ENCODE data around the gene RXFP2. TPM values are rescaled to one million over a fixed set of nuclear protein-coding genes. Genes with fewer than 3 reads are reported as not detected.

The RXFP2 gene
- total and polyA plus RNA-seq, 2 experiments from 2014 or later = not detected

GRCh38 chr13:31775148-31775547 lies 35.8 kb downstream of the RXFP2 start:
- peak overlapping the region; percentile 90 for H3K27ac ChIP-seq
- no peaks in the 10 kb centered on the region for H3K27me3 ChIP-seq (replicated peaks; ENCODE audit: insufficient read depth)
- H3K4me2 ChIP-seq (ENCODE audit: unreplicated experiment) = no peak overlapping the region
- no peak for TF ChIP-seq EZH2phosphoT487 (IDR thresholded peaks at IDR 0.05; ENCODE audit: insufficient read depth, low read depth)
- TF ChIP-seq EZH2 (IDR thresholded peaks at IDR 0.05; ENCODE audit: insufficient read depth, poor library complexity, severe bottlenecking) = no peak
- H3K9me3 ChIP-seq (ENCODE audit: low read depth) = no peaks in the 10 kb centered on the region
- H3K4me1 ChIP-seq (ENCODE audit: insufficient read depth) = peaks cover 48% of the 10 kb centered on the region
- H3K36me3 ChIP-seq (ENCODE audit: low read depth) = no peaks in the 10 kb centered on the region
- in situ Hi-C loops (cut with MboI) = no loop called here
- DNase-seq = peak; percentile 39
- no peak overlapping the region for H3K4me3 ChIP-seq
- no peaks in the 10 kb centered on the region for H3K79me2 ChIP-seq (ENCODE audit: insufficient read depth)
- H3F3A ChIP-seq (ENCODE audit: insufficient read depth) = peaks cover 40% of the 10 kb centered on the region
- no peaks in the 10 kb centered on the region for H3K9me2 ChIP-seq (ENCODE audit: insufficient read depth)
- 45 to 58% methylated on average over 2 of the region's 2 CpGs for WGBS, 2 experiments (ENCODE audit: low coverage in 1 of 2, low lambda C conversion rate in 2 of 2, missing lambda C conversion rate in 2 of 2)
- H2AFZ ChIP-seq = no peak overlapping the region
- 0 out of 2 replicates have a peak overlapping the region, but pooled peaks have one; percentile 15 for H3K9ac ChIP-seq
- H4K20me1 ChIP-seq (ENCODE audit: insufficient read depth) = no peaks in the 10 kb centered on the region

- no peaks in the 10 kb centered on the region for H3K36me3 ChIP-seq (ENCODE audit: low read depth)
- H2AFZ ChIP-seq = peak overlapping the region; percentile 30; the same call in 1 of the 2 replicates
- no peaks in the 10 kb centered on the region for H4K20me1 ChIP-seq (ENCODE audit: insufficient read depth)
- H3K4me2 ChIP-seq (ENCODE audit: unreplicated experiment) = no peak overlapping the region
- H3K4me3 ChIP-seq = no peak overlapping the region
- peak overlapping the region; percentile 90 for H3K27ac ChIP-seq
- peaks cover 43% of the 10 kb centered on the region for H3K4me1 ChIP-seq (ENCODE audit: insufficient read depth)
- no peaks in the 10 kb centered on the region for H3K79me2 ChIP-seq (ENCODE audit: insufficient read depth)
- H3K9me2 ChIP-seq (ENCODE audit: insufficient read depth) = no peaks in the 10 kb centered on the region
- DNase-seq = peak; percentile 68
- 35 to 43% methylated on average over 3 of the region's 3 CpGs for WGBS, 2 experiments (ENCODE audit: low coverage in 1 of 2, low lambda C conversion rate in 2 of 2, missing lambda C conversion rate in 2 of 2)
- in situ Hi-C loops (cut with MboI) = no loop called here
- H3K9me3 ChIP-seq (ENCODE audit: low read depth) = no peaks in the 10 kb centered on the region
- TF ChIP-seq EZH2 (IDR thresholded peaks at IDR 0.05; ENCODE audit: insufficient read depth, poor library complexity, severe bottlenecking) (no peak), EZH2phosphoT487 (IDR thresholded peaks at IDR 0.05; ENCODE audit: insufficient read depth, low read depth) (no peak)
- H3K9ac ChIP-seq = 0 out of 2 replicates have a peak overlapping the region, but pooled peaks have one; percentile 15
- no peaks in the 10 kb centered on the region for H3K27me3 ChIP-seq (replicated peaks; ENCODE audit: insufficient read depth)
- peaks cover 34% of the 10 kb centered on the region for H3F3A ChIP-seq (ENCODE audit: insufficient read depth)
Observed at GRCh38 chr13:31775686-31776085, 36.4 kb downstream of the RXFP2 start.

DNA sequence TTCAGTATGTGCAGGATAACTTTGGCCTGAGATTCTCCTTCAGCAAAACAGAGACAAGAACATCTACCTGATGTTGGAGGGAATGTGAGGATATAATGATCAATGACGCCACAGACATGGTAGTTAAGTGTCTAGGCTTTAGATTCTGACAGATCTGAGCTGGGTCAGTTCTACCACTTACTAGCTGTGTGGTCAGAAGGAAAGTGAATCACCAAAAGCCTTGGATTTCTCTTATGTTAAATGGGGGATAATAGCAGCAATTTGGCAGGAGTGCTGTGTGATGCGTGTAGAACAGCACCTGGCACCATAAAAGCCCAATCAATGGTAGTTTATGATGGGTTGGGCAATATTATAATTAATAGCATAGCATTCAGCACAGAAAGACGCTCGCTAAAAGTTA lies 41.7 kb downstream of the RXFP2 start:
- Histone ChIP-seq H3K27me3 (replicated peaks; ENCODE audit: insufficient read depth) (no peaks in the 10 kb centered on the region), H3K36me3 (ENCODE audit: low read depth) (no peaks in the 10 kb centered on the region), H3K79me2 (ENCODE audit: insufficient read depth) (no peaks in the 10 kb centered on the region), H3K4me2 (ENCODE audit: unreplicated experiment) (no peak overlapping the region), H4K20me1 (ENCODE audit: insufficient read depth) (no peaks in the 10 kb centered on the region), H3K9me2 (ENCODE audit: insufficient read depth) (no peaks in the 10 kb centered on the region), H3K9ac (no peak overlapping the region), H3K27ac (no peak overlapping the region), H2AFZ (no peak overlapping the region), H3K9me3 (ENCODE audit: low read depth) (no peaks in the 10 kb centered on the region), H3F3A (ENCODE audit: insufficient read depth) (peaks cover 9% of the 10 kb centered on the region), H3K4me3 (no peak overlapping the region), H3K4me1 (ENCODE audit: insufficient read depth) (peaks cover 13% of the 10 kb centered on the region)
- DNase-seq = peak; percentile 41
- WGBS, 2 experiments (ENCODE audit: low coverage in 1 of 2, low lambda C conversion rate in 2 of 2, missing lambda C conversion rate in 2 of 2) = 43 to 45% methylated on average over 4 of the region's 4 CpGs
- in situ Hi-C loops (cut with MboI) = no loop called here
- TF ChIP-seq EZH2 (IDR thresholded peaks at IDR 0.05; ENCODE audit: insufficient read depth, poor library complexity, severe bottlenecking) = no peak

- no peaks in the 10 kb centered on the region for H3K79me2 ChIP-seq (ENCODE audit: insufficient read depth)
- no peaks in the 10 kb centered on the region for H4K20me1 ChIP-seq (ENCODE audit: insufficient read depth)
- in situ Hi-C loops (cut with MboI) = no loop called here
- no peak for TF ChIP-seq EZH2phosphoT487 (IDR thresholded peaks at IDR 0.05; ENCODE audit: insufficient read depth, low read depth)
- no peak for TF ChIP-seq EZH2 (IDR thresholded peaks at IDR 0.05; ENCODE audit: insufficient read depth, poor library complexity, severe bottlenecking)
- 0 out of 2 replicates have a peak overlapping the region, but pooled peaks have one; percentile 25 for H3K4me3 ChIP-seq
- no peak overlapping the region for H3K9ac ChIP-seq
- no peaks in the 10 kb centered on the region for H3K9me3 ChIP-seq (ENCODE audit: low read depth)
- WGBS, 2 experiments (ENCODE audit: low coverage in 1 of 2, low lambda C conversion rate in 2 of 2, missing lambda C conversion rate in 2 of 2) = 6 to 7% methylated on average over 7 of the region's 7 CpGs
- H3K4me2 ChIP-seq (ENCODE audit: unreplicated experiment) = peak overlapping the region; percentile 34
- H3F3A ChIP-seq (ENCODE audit: insufficient read depth) = peaks cover 19% of the 10 kb centered on the region
- no peaks in the 10 kb centered on the region for H3K36me3 ChIP-seq (ENCODE audit: low read depth)
- peaks cover 19% of the 10 kb centered on the region for H3K4me1 ChIP-seq (ENCODE audit: insufficient read depth)
- H3K27ac ChIP-seq = peak overlapping the region; percentile 38
- H3K9me2 ChIP-seq (ENCODE audit: insufficient read depth) = no peaks in the 10 kb centered on the region
- DNase-seq = peak; percentile 75
- no peaks in the 10 kb centered on the region for H3K27me3 ChIP-seq (replicated peaks; ENCODE audit: insufficient read depth)
- H2AFZ ChIP-seq = no peak overlapping the region
Observed at GRCh38 chr13:31786011-31786410, 46.7 kb downstream of the RXFP2 start.

Data from GM23248 (cell line).